HL-60 (cell line): ENCODE measurements around the gene IP6K2.

Experiments
- DNase-seq, 2 experiments: peaks; one replicate each; pipeline ENCODE4 v3.0.0-alpha.2; 2010 to 2020; ENCODE audit warnings: low read depth in 1 of 2, low spot score in 1 of 2
- H3K27ac ChIP-seq: fragments of 250-450 bp; sonication (Bioruptor Pico); replicated peaks from 2 replicates; pipeline ENCODE4 v1.5.1; 2020; ENCODE audit warnings: mild to moderate bottlenecking, moderate library complexity
- H3K27me3 ChIP-seq: fragments of 250-450 bp; sonication (Bioruptor Pico); 2 replicates; pipeline ENCODE4 v1.5.1; 2021; ENCODE audit warnings: mild to moderate bottlenecking, moderate library complexity; ENCODE audit not compliant: insufficient read depth, poor library complexity, severe bottlenecking
- H3K4me3 ChIP-seq: replicated peaks from 2 replicates; pipeline ENCODE4 v1.5.1; 2011; ENCODE audit warnings: mild to moderate bottlenecking, control low read depth, low read length; ENCODE audit not compliant: insufficient read depth
- GABPA ChIP-seq: IDR thresholded peaks from 2 replicates; pipeline ENCODE4 v1.6.1; 2012; ENCODE audit warnings: low read depth
- POLR2AphosphoS5 ChIP-seq: IDR thresholded peaks from 2 replicates; pipeline ENCODE4 v1.6.1; 2012; ENCODE audit warnings: low read depth
- SPI1 ChIP-seq: IDR thresholded peaks from 2 replicates; pipeline ENCODE4 v1.6.1; 2012; ENCODE audit warnings: low read depth, mild to moderate bottlenecking, borderline replicate concordance
- TF ChIP-seq, protein P1 (sequence below): IDR thresholded peaks from 2 replicates; pipeline ENCODE4 v1.6.1; 2012; ENCODE audit warnings: low read depth; ENCODE audit not compliant: insufficient replicate concordance
- TF ChIP-seq, protein P2 (sequence below): IDR thresholded peaks from one replicate; pipeline ENCODE4 v1.5.1; 2011; ENCODE audit warnings: low read length, control low read depth, inconsistent platforms; ENCODE audit not compliant: insufficient read depth

The IP6K2 gene

GRCh38 chr3:48693826-48694225 lies 23.2 kb downstream of the IP6K2 start:
- DNase-seq: no peak
- no peak overlapping the region for H3K4me3 ChIP-seq
- no peak overlapping the region for H3K27ac ChIP-seq
- TF ChIP-seq GABPA (no peak), SPI1 (no peak), POLR2AphosphoS5 (no peak)
- TF ChIP-seq, protein P1, sequence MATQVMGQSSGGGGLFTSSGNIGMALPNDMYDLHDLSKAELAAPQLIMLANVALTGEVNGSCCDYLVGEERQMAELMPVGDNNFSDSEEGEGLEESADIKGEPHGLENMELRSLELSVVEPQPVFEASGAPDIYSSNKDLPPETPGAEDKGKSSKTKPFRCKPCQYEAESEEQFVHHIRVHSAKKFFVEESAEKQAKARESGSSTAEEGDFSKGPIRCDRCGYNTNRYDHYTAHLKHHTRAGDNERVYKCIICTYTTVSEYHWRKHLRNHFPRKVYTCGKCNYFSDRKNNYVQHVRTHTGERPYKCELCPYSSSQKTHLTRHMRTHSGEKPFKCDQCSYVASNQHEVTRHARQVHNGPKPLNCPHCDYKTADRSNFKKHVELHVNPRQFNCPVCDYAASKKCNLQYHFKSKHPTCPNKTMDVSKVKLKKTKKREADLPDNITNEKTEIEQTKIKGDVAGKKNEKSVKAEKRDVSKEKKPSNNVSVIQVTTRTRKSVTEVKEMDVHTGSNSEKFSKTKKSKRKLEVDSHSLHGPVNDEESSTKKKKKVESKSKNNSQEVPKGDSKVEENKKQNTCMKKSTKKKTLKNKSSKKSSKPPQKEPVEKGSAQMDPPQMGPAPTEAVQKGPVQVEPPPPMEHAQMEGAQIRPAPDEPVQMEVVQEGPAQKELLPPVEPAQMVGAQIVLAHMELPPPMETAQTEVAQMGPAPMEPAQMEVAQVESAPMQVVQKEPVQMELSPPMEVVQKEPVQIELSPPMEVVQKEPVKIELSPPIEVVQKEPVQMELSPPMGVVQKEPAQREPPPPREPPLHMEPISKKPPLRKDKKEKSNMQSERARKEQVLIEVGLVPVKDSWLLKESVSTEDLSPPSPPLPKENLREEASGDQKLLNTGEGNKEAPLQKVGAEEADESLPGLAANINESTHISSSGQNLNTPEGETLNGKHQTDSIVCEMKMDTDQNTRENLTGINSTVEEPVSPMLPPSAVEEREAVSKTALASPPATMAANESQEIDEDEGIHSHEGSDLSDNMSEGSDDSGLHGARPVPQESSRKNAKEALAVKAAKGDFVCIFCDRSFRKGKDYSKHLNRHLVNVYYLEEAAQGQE: no peak
- TF ChIP-seq, protein P2, sequence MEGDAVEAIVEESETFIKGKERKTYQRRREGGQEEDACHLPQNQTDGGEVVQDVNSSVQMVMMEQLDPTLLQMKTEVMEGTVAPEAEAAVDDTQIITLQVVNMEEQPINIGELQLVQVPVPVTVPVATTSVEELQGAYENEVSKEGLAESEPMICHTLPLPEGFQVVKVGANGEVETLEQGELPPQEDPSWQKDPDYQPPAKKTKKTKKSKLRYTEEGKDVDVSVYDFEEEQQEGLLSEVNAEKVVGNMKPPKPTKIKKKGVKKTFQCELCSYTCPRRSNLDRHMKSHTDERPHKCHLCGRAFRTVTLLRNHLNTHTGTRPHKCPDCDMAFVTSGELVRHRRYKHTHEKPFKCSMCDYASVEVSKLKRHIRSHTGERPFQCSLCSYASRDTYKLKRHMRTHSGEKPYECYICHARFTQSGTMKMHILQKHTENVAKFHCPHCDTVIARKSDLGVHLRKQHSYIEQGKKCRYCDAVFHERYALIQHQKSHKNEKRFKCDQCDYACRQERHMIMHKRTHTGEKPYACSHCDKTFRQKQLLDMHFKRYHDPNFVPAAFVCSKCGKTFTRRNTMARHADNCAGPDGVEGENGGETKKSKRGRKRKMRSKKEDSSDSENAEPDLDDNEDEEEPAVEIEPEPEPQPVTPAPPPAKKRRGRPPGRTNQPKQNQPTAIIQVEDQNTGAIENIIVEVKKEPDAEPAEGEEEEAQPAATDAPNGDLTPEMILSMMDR: no peak
- H3K27me3 ChIP-seq: no peaks in the 10 kb centered on the region

- TF ChIP-seq POLR2AphosphoS5: no peak
- TF ChIP-seq, protein P1: no peak
- no peak for TF ChIP-seq GABPA
- H3K27me3 ChIP-seq: no peaks in the 10 kb centered on the region
- no peak overlapping the region for H3K4me3 ChIP-seq
- no peak overlapping the region for H3K27ac ChIP-seq
- no peak for DNase-seq
These were observed 24.5 kb downstream of the IP6K2 start for GRCh38 chr3:48692551-48692950.

DNA sequence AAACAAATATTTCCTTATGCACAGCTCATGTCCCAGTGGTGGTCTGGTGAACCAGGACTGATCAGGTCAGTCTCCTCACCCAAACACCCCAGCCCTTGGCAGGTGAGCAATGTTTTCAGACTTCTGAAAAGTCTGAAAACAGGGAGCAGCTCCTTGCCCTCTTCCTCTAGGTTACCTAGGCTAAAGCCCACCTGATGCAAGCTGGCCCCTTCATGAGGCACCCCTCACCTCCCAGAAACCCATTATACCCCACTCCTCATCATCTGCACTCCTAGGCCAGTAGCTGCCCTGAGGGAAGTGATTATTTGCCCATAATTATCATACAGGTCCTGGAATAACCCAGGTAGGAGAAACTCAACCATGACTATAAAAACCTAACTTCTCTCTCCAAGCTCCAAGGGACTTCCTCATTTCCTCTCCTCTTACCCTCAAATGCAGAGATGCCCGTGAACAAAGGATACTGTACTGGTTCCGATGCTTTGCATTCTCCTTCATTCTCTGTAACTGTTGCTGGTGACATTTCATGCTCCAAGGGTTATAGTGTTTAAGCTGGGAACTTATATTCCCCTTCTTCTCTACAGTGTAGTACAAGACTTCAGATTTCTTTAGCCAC lies 26.1 kb downstream of the IP6K2 start:
- no peaks in the 10 kb centered on the region for H3K27me3 ChIP-seq
- peak; percentile 85 for TF ChIP-seq SPI1
- TF ChIP-seq, protein P1: no peak
- H3K4me3 ChIP-seq: no peak overlapping the region
- no peak overlapping the region for H3K27ac ChIP-seq
- DNase-seq: no peak

DNA sequence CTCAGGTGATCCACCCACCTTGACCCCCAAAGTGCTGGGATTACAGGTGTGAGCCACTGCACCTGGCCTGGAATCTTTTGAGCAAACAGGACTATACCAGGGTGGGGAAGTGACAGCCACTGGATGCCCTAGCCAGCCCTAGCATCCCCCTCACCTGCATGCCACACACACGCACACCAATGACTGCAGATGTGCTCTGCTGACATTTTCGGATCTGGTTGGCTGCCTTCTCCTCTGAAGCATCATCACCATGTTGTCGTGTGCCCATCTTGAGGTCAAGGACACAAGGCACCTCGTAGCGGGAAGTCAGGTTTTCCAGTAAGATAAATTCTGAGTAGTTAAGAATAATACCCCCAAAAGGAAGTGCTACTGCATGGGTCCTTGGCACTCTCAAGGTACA lies 27.6 kb downstream of the IP6K2 start:
- Histone ChIP-seq H3K4me3 (no peak overlapping the region), H3K27me3 (no peaks in the 10 kb centered on the region), H3K27ac (no peak overlapping the region)
- DNase-seq: no peak
- TF ChIP-seq SPI1 (no peak), POLR2AphosphoS5 (no peak), GABPA (no peak)
- TF ChIP-seq, protein P2: no peak
- TF ChIP-seq, protein P1: no peak
